Smooth muscle cell (in vitro differentiated cells): ENCODE measurements around the gene OR8B3. TPM values are rescaled to one million over a fixed set of nuclear protein-coding genes. Genes with fewer than 3 reads are reported as not detected.

Experiments used
- DNase-seq: peaks from one replicate; lab custom pipeline; 2025; ENCODE audit not compliant: unreplicated experiment; lab: John Stamatoyannopoulos, UW
- H2AFZ ChIP-seq: fragments of 200-600 bp; sonication (generic); 2 replicates; pipeline ENCODE4 v1.6.0; 2016; ENCODE audit warnings: antibody characterized with exemption, low read depth, mild to moderate bottlenecking
- H3F3A ChIP-seq: fragments of 200-600 bp; sonication (generic); 2 replicates; pipeline ENCODE4 v1.6.0; 2017; ENCODE audit warnings: antibody characterized with exemption, low read depth
- H3K27ac ChIP-seq: fragments of 200-600 bp; sonication (generic); 2 replicates; pipeline ENCODE4 v1.5.1; 2016; ENCODE audit warnings: low read depth, mild to moderate bottlenecking
- H3K27me3 ChIP-seq: fragments of 200-600 bp; sonication (generic); 2 replicates; pipeline ENCODE4 v1.6.1; 2016; ENCODE audit warnings: low read depth, mild to moderate bottlenecking
- H3K36me3 ChIP-seq: fragments of 200-600 bp; sonication (generic); 2 replicates; pipeline ENCODE4 v1.5.1; 2016; ENCODE audit warnings: low read depth
- H3K4me1 ChIP-seq: fragments of 200-600 bp; sonication (generic); 2 replicates; pipeline ENCODE4 v1.5.1; 2016; ENCODE audit warnings: low read depth
- H3K4me2 ChIP-seq: fragments of 200-600 bp; sonication (generic); 2 replicates; pipeline ENCODE4 v1.6.0; 2016; ENCODE audit warnings: mild to moderate bottlenecking
- H3K4me3 ChIP-seq: fragments of 200-600 bp; sonication (generic); 2 replicates; pipeline ENCODE4 v1.5.1; 2016; ENCODE audit warnings: mild to moderate bottlenecking
- H3K79me2 ChIP-seq: fragments of 200-600 bp; sonication (generic); 2 replicates; pipeline ENCODE4 v1.6.0; 2016; ENCODE audit warnings: low read depth, mild to moderate bottlenecking
- H3K9ac ChIP-seq: fragments of 200-600 bp; sonication (generic); 2 replicates; pipeline ENCODE4 v1.6.0; 2016; ENCODE audit warnings: low read depth
- H3K9me3 ChIP-seq: fragments of 200-600 bp; sonication (generic); replicated peaks from 2 replicates; pipeline ENCODE4 v1.5.1; 2016; ENCODE audit warnings: low read depth
- H4K20me1 ChIP-seq: fragments of 200-600 bp; sonication (generic); 2 replicates; pipeline ENCODE4 v1.6.0; 2016; ENCODE audit warnings: low read depth
- CTCF ChIP-seq: fragments of 200-600 bp; sonication (generic); IDR thresholded peaks from 2 replicates; pipeline ENCODE4 v1.5.1; 2017; ENCODE audit warnings: borderline replicate concordance, mild to moderate bottlenecking, antibody characterized with exemption; ENCODE audit not compliant: insufficient read depth, poor library complexity, severe bottlenecking
- WGBS: methylation state at CpG from one replicate; pipeline ENCODE4 v1.1.7; 2016; ENCODE audit warnings: low lambda C conversion rate; 5-methylcytosine and 5-hydroxymethylcytosine counted together
- polyA plus RNA-seq: library from polyadenylated mRNA; unstranded; fragments of >200 nt; fragmentation: Nextera tagmentation; extraction: Ambion mirVana; gene quantifications from 2 replicates; pipeline ENCODE4 v1.2.1, GENCODE V29; 2016
- total RNA-seq: library from RNA; depleted of rRNA; stranded (reverse); fragments of >200 nt; gene quantifications from 2 replicates; pipeline ENCODE4 v1.2.3, GENCODE V29; 2014

Gene OR8B3
- total and polyA plus RNA-seq, 2 experiments from 2014 or later = not detected

GRCh38 chr11:124380585-124380984 is 18.2 kb downstream of the OR8B3 start:
- H4K20me1 ChIP-seq = no peaks in the 10 kb centered on the region
- H3F3A ChIP-seq = no peaks in the 10 kb centered on the region
- no peaks in the 10 kb centered on the region for H3K4me1 ChIP-seq
- no peaks in the 10 kb centered on the region for H3K27me3 ChIP-seq
- H2AFZ ChIP-seq = no peak overlapping the region
- H3K4me3 ChIP-seq = no peak overlapping the region
- no peak overlapping the region for H3K27ac ChIP-seq
- no peaks in the 10 kb centered on the region for H3K9me3 ChIP-seq
- H3K9ac ChIP-seq = no peak overlapping the region
- DNase-seq = no peak
- H3K36me3 ChIP-seq = no peaks in the 10 kb centered on the region
- TF ChIP-seq CTCF = no peak
- WGBS = 95% methylated on average over 2 of the region's 2 CpGs
- no peaks in the 10 kb centered on the region for H3K79me2 ChIP-seq
- no peak overlapping the region for H3K4me2 ChIP-seq

GRCh38 chr11:124376280-124376679 is 22.5 kb downstream of the OR8B3 start:
- TF ChIP-seq CTCF = no peak
- WGBS = 72% methylated on average over 3 of the region's 3 CpGs
- Histone ChIP-seq H3K9me3 (no peaks in the 10 kb centered on the region), H3K4me1 (no peaks in the 10 kb centered on the region), H3K79me2 (no peaks in the 10 kb centered on the region), H3K27me3 (no peaks in the 10 kb centered on the region), H3K27ac (no peak overlapping the region), H3K9ac (no peak overlapping the region), H2AFZ (no peak overlapping the region), H3K4me2 (no peak overlapping the region), H4K20me1 (no peaks in the 10 kb centered on the region), H3K36me3 (no peaks in the 10 kb centered on the region), H3F3A (no peaks in the 10 kb centered on the region), H3K4me3 (no peak overlapping the region)
- DNase-seq = no peak

- Histone ChIP-seq H3K27me3 (peaks cover 4% of the 10 kb centered on the region), H3K79me2 (no peaks in the 10 kb centered on the region), H4K20me1 (no peaks in the 10 kb centered on the region), H3K4me3 (no peak overlapping the region), H3K4me1 (no peaks in the 10 kb centered on the region), H3K9me3 (no peaks in the 10 kb centered on the region), H3K27ac (no peak overlapping the region), H2AFZ (no peak overlapping the region), H3K9ac (no peak overlapping the region), H3F3A (no peaks in the 10 kb centered on the region), H3K36me3 (no peaks in the 10 kb centered on the region), H3K4me2 (no peak overlapping the region)
- WGBS = 33% methylated on average over 2 of the region's 2 CpGs
- no peak for TF ChIP-seq CTCF
- DNase-seq = no peak
These were observed 39.3 kb downstream of the OR8B3 start for GRCh38 chr11:124359566-124359965.

GRCh38 chr11:124346311-124346955 is 52.4 kb downstream of the OR8B3 start:
- Histone ChIP-seq H4K20me1 (no peaks in the 10 kb centered on the region), H3K27me3 (no peaks in the 10 kb centered on the region), H3K9me3 (peaks cover 4% of the 10 kb centered on the region), H3K36me3 (no peaks in the 10 kb centered on the region), H3K27ac (no peak overlapping the region), H2AFZ (no peak overlapping the region), H3K4me3 (no peak overlapping the region), H3K4me2 (no peak overlapping the region), H3F3A (no peaks in the 10 kb centered on the region), H3K9ac (no peak overlapping the region), H3K4me1 (no peaks in the 10 kb centered on the region), H3K79me2 (no peaks in the 10 kb centered on the region)
- TF ChIP-seq CTCF = no peak
- WGBS = 41% methylated on average over 3 of the region's 3 CpGs
- no peak for DNase-seq
